Measurements from ENCODE around the gene STON1. TPM values are rescaled to one million over a fixed set of nuclear protein-coding genes. Genes with fewer than 3 reads are reported as not detected.
"Not testable (repeated sequence)": the region's sequence is repeated elsewhere in the genome, so short reads cannot be mapped to it uniquely, and the experiment has no call there.

The STON1 gene
- total RNA-seq, 1 donor from 2014 or later: 0.88 TPM

DNA sequence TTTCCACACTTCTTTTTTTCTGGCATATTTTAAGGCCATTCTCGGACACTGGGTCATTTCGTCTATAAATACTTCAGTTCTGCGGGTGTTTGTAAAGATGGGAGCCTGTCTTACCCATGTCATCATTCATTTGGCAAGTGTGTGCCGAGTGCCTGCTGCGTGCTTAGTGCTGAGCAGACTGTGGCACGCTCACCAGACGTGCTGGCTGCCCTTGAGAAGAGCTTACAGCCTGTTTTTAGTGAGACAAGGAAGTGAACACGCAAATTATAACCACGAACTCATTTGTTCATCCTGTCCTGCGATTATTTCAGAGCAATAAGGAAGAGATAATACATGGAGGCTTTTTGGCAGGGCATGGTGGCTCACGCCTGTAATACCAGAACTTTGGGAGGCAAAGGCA, 10.4 kb upstream of the STON1 start:
- no peaks in the 10 kb centered on the region for H3K36me3 ChIP-seq (ENCODE audit: control insufficient read depth, insufficient read depth, low read length)
- DNase-seq (ENCODE audit: low read depth): no peak
- TF ChIP-seq, protein P1, sequence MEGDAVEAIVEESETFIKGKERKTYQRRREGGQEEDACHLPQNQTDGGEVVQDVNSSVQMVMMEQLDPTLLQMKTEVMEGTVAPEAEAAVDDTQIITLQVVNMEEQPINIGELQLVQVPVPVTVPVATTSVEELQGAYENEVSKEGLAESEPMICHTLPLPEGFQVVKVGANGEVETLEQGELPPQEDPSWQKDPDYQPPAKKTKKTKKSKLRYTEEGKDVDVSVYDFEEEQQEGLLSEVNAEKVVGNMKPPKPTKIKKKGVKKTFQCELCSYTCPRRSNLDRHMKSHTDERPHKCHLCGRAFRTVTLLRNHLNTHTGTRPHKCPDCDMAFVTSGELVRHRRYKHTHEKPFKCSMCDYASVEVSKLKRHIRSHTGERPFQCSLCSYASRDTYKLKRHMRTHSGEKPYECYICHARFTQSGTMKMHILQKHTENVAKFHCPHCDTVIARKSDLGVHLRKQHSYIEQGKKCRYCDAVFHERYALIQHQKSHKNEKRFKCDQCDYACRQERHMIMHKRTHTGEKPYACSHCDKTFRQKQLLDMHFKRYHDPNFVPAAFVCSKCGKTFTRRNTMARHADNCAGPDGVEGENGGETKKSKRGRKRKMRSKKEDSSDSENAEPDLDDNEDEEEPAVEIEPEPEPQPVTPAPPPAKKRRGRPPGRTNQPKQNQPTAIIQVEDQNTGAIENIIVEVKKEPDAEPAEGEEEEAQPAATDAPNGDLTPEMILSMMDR (IDR thresholded peaks at IDR 0.05; ENCODE audit: insufficient read depth, low read length, poor library complexity, severe bottlenecking): no peak
- no peak overlapping the region for H3K4me3 ChIP-seq (ENCODE audit: low read depth, low read length)
- no peaks in the 10 kb centered on the region for H3K27me3 ChIP-seq (ENCODE audit: control insufficient read depth, insufficient read depth, low read length)

DNA sequence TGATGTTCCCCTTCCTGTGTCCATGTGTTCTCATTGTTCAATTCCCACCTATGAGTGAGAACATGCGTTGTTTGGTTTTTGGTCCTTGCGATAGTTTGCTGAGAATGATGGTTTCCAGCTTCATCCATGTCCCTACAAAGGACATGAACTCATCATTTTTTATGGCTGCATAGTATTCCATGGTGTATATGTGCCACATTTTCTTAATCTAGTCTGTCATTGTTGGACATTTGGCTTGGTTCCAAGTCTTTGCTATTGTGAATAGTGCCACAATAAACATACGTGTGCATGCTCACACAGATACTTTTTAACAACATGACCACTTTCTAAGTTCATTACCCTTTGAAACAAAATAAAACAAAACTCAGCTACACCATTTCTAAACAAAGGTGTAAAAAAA, 5.2 kb upstream of the STON1 start:
- H3K36me3 ChIP-seq (ENCODE audit: control insufficient read depth, insufficient read depth, low read length); H3K27me3 ChIP-seq (ENCODE audit: control insufficient read depth, insufficient read depth, low read length); DNase-seq (ENCODE audit: low read depth); H3K4me3 ChIP-seq (ENCODE audit: low read depth, low read length): not testable (repeated sequence)

DNA sequence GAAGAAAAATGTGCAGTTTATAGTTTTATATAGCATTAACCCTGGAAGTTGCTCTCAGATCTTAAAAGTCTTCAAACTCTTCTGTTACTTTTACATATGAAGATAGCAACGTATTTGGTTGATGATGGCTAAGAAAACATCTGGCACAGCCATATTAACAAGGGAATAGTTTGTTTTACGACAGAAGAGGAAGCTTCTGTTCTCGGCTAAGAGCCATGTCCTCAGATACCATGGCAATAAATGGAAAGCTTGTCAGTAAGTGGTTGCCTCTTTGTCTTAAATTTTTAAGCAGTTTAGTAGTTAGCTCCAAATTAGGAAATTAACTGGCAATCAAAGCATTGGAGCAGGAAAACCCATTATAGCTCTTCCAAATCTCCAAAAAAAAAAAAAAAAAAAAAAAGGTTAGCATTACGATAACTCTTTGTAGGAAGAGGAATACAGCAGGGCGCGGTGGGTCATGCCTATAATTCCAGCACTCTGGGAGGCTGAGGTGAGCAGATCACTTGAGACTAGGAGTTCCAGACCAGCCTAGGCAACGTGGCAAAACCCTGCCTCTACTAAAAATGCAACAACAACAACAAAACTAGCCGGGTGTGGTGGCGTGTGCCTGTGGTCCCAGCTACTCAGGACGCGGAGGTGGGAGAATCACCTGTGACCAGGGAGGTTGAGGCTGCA, 4.5 kb upstream of the STON1 start:
- Histone ChIP-seq H3K36me3 (ENCODE audit: control insufficient read depth, insufficient read depth, low read length) (no peaks in the 10 kb centered on the region), H3K4me3 (ENCODE audit: low read depth, low read length) (no peak overlapping the region), H3K27me3 (ENCODE audit: control insufficient read depth, insufficient read depth, low read length) (no peaks in the 10 kb centered on the region)
- TF ChIP-seq, protein P1 (IDR thresholded peaks at IDR 0.05; ENCODE audit: insufficient read depth, low read length, poor library complexity, severe bottlenecking): no peak
- no peak for DNase-seq (ENCODE audit: low read depth)

DNA sequence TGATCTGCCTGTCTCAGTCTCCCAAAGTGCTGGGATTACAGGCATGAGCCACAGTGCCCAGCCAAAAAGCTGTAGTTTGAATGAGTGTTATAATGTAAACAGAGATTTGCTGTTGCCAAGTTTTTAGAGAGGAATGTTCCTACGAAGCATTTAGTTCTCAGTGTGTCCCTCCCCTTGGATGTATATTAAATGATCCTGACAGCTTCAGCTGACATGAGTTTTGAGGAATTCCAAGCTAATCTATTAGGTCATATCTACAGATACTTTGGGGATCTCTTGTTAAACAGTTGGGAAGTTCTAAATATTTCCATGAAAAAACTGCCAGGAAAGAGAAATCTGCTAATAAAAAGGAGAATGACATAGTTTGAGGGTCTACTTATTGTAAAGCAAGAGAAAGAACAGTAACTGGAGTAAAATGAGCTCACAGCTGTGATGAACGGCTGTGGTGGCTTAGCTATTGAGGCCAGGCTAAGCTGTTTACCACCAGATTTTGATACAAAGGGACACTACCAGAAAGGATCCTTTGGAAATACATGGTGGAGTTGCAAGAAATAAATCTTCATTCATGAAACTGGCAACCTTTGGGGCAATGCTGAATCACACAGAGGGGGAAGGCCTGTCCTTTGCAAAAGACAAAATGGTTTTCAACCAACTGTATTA, 2.6 kb upstream of the STON1 start:
- TF ChIP-seq, protein P1 (IDR thresholded peaks at IDR 0.05; ENCODE audit: insufficient read depth, low read length, poor library complexity, severe bottlenecking): no peak
- Histone ChIP-seq H3K27me3 (ENCODE audit: control insufficient read depth, insufficient read depth, low read length) (no peaks in the 10 kb centered on the region), H3K36me3 (ENCODE audit: control insufficient read depth, insufficient read depth, low read length) (no peaks in the 10 kb centered on the region), H3K4me3 (ENCODE audit: low read depth, low read length) (no peak overlapping the region)
- DNase-seq (ENCODE audit: low read depth): no peak

DNA sequence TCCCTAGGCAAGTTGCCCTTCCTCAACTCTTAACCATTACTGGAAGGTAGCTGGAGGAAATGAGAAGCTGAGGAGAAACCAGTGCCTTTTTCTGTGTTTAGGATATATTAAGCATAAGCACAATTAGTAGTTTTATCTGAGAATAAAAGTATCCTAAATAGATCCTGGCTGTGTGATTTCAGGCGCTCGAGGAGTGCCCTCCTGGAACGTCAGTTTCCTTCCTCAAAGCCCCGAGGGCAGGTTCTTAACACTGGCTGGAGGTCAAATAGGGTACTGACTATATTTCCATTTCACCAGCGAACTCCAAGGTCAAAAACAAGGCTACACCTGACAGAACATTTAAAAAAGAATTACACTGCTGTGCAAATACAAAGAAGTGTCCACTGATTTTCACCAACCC, 1.5 kb upstream of the STON1 start:
- Histone ChIP-seq H3K4me3 (ENCODE audit: low read depth, low read length) (no peak overlapping the region), H3K27me3 (ENCODE audit: control insufficient read depth, insufficient read depth, low read length) (no peaks in the 10 kb centered on the region), H3K36me3 (ENCODE audit: control insufficient read depth, insufficient read depth, low read length) (no peaks in the 10 kb centered on the region)
- DNase-seq (ENCODE audit: low read depth): no peak
- TF ChIP-seq, protein P1 (IDR thresholded peaks at IDR 0.05; ENCODE audit: insufficient read depth, low read length, poor library complexity, severe bottlenecking): no peak

DNA sequence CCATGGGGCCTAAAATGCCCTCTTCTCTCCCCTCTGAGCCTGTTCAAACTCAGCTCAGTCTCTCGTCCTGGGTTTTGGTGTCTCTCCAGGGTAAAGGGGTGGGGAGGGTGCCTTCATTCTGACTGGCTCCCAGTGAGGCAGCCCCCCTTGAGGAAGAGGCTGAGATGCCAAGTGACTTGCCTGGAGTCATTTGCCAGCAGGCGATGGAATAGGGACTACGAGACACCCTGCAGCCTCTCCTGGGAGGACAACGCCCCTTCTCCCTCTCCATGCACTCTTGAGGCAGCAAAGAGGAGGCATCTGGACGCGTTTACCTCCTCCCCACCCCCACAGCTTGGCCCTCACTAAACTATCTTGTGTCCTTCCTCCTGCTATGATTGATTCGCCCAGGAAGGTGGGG, 760 bp upstream of the STON1 start:
- Histone ChIP-seq H3K4me3 (ENCODE audit: low read depth, low read length) (no peak overlapping the region), H3K27me3 (ENCODE audit: control insufficient read depth, insufficient read depth, low read length) (no peaks in the 10 kb centered on the region), H3K36me3 (ENCODE audit: control insufficient read depth, insufficient read depth, low read length) (no peaks in the 10 kb centered on the region)
- DNase-seq (ENCODE audit: low read depth): no peak
- TF ChIP-seq, protein P1 (IDR thresholded peaks at IDR 0.05; ENCODE audit: insufficient read depth, low read length, poor library complexity, severe bottlenecking): no peak
